ENCODE results near the gene MARCHF11. TPM values are rescaled to one million over a fixed set of nuclear protein-coding genes. Genes with fewer than 3 reads are reported as not detected.

Gene MARCHF11
- total RNA-seq, 1 experiment from 2014 or later, result not detected

- H3K9me3 ChIP-seq (ENCODE audit: low read depth, low read length, poor library complexity, severe bottlenecking), result no peaks in the 10 kb centered on the region
- no peak overlapping the region for H3K4me3 ChIP-seq (ENCODE audit: low read depth, low read length, poor library complexity, severe bottlenecking)
- no TSS peak for BruUV-seq (replicated peaks)
- H3K4me1 ChIP-seq (ENCODE audit: insufficient read depth, low read length, poor library complexity, severe bottlenecking), result no peaks in the 10 kb centered on the region
- DNase-seq (ENCODE audit: low spot score), result no peak
- H3K36me3 ChIP-seq (ENCODE audit: insufficient read depth, low read length, poor library complexity, severe bottlenecking), result no peaks in the 10 kb centered on the region
- intact Hi-C loops (cut with micrococcal nuclease; ENCODE audit: unreplicated experiment), result no loop called here
- TF ChIP-seq CTCF (conservative IDR thresholded peaks at IDR 0.05; ENCODE audit: low read depth, low read length) (no peak), EZH2 (IDR thresholded peaks at IDR 0.05; ENCODE audit: borderline replicate concordance, low read depth, low read length, poor library complexity, severe bottlenecking) (no peak)
- no peaks in the 10 kb centered on the region for H3K27me3 ChIP-seq (replicated peaks; ENCODE audit: insufficient read depth, low read depth, low read length, poor library complexity)
- ChIA-PET CTCF (no interaction called here), POLR2A (ENCODE audit: low non-redundant PET) (no interaction called here)
- H3K27ac ChIP-seq (ENCODE audit: low read depth, low read length, poor library complexity, severe bottlenecking), result no peak overlapping the region
Observed at GRCh38 chr5:16081376-16081955, 98.1 kb downstream of the MARCHF11 start.

DNA sequence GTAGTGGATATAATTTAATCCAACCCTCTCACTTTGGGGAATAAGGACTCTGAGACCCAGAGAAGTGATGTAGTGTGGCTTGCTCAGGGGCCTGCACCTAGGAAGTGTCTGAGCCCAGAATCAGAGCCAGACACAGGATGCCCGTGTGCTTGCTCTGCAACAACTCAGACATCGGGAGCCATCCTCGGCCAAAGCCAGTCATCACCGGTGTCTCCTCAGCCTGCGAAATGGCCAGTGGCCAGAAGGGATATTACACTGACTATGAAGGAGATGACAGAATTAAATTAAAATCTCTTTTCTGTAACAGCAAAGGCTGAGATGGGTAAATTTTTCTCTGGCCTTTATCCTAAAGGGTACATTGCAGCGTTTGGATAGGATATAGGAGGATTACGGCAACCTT is 102.9 kb downstream of the MARCHF11 start:
- TF ChIP-seq CTCF (conservative IDR thresholded peaks at IDR 0.05; ENCODE audit: low read depth, low read length), result no peak
- no peak for TF ChIP-seq EZH2 (IDR thresholded peaks at IDR 0.05; ENCODE audit: borderline replicate concordance, low read depth, low read length, poor library complexity, severe bottlenecking)
- ChIA-PET CTCF (no interaction called here), POLR2A (ENCODE audit: low non-redundant PET) (no interaction called here)
- DNase-seq (ENCODE audit: low spot score), result no peak
- H3K36me3 ChIP-seq (ENCODE audit: insufficient read depth, low read length, poor library complexity, severe bottlenecking), result no peaks in the 10 kb centered on the region
- H3K27me3 ChIP-seq (replicated peaks; ENCODE audit: insufficient read depth, low read depth, low read length, poor library complexity), result no peaks in the 10 kb centered on the region
- H3K9me3 ChIP-seq (ENCODE audit: low read depth, low read length, poor library complexity, severe bottlenecking), result no peaks in the 10 kb centered on the region
- H3K4me1 ChIP-seq (ENCODE audit: insufficient read depth, low read length, poor library complexity, severe bottlenecking), result no peaks in the 10 kb centered on the region
- no peak overlapping the region for H3K4me3 ChIP-seq (ENCODE audit: low read depth, low read length, poor library complexity, severe bottlenecking)
- intact Hi-C loops (cut with micrococcal nuclease; ENCODE audit: unreplicated experiment), result no loop called here
- H3K27ac ChIP-seq (ENCODE audit: low read depth, low read length, poor library complexity, severe bottlenecking), result no peak overlapping the region
- no TSS peak for BruUV-seq (replicated peaks)

GRCh38 chr5:16074358-16074757 is 105.2 kb downstream of the MARCHF11 start:
- H3K36me3 ChIP-seq (ENCODE audit: insufficient read depth, low read length, poor library complexity, severe bottlenecking), result no peaks in the 10 kb centered on the region
- H3K4me3 ChIP-seq (ENCODE audit: low read depth, low read length, poor library complexity, severe bottlenecking), result no peak overlapping the region
- no peaks in the 10 kb centered on the region for H3K4me1 ChIP-seq (ENCODE audit: insufficient read depth, low read length, poor library complexity, severe bottlenecking)
- no peaks in the 10 kb centered on the region for H3K27me3 ChIP-seq (replicated peaks; ENCODE audit: insufficient read depth, low read depth, low read length, poor library complexity)
- H3K27ac ChIP-seq (ENCODE audit: low read depth, low read length, poor library complexity, severe bottlenecking), result no peak overlapping the region
- DNase-seq (ENCODE audit: low spot score), result no peak
- CTCF ChIA-PET, result no interaction called here
- intact Hi-C loops (cut with micrococcal nuclease; ENCODE audit: unreplicated experiment), result no loop called here
- H3K9me3 ChIP-seq (ENCODE audit: low read depth, low read length, poor library complexity, severe bottlenecking), result no peaks in the 10 kb centered on the region
- POLR2A ChIA-PET (ENCODE audit: low non-redundant PET), result no interaction called here
- no peak for TF ChIP-seq CTCF (conservative IDR thresholded peaks at IDR 0.05; ENCODE audit: low read depth, low read length)
- TF ChIP-seq EZH2 (IDR thresholded peaks at IDR 0.05; ENCODE audit: borderline replicate concordance, low read depth, low read length, poor library complexity, severe bottlenecking), result no peak
- BruUV-seq (replicated peaks), result no TSS peak
